Measurements from ENCODE around the gene OR4F15.

Gene OR4F15

GRCh38 chr15:101820781-101821180, 8.8 kb downstream of the OR4F15 start:
- in situ Hi-C loops (cut with MboI; ENCODE audit: low sequenced_read_pairs, unreplicated experiment), result no loop called here
- TF ChIP-seq, protein P1, sequence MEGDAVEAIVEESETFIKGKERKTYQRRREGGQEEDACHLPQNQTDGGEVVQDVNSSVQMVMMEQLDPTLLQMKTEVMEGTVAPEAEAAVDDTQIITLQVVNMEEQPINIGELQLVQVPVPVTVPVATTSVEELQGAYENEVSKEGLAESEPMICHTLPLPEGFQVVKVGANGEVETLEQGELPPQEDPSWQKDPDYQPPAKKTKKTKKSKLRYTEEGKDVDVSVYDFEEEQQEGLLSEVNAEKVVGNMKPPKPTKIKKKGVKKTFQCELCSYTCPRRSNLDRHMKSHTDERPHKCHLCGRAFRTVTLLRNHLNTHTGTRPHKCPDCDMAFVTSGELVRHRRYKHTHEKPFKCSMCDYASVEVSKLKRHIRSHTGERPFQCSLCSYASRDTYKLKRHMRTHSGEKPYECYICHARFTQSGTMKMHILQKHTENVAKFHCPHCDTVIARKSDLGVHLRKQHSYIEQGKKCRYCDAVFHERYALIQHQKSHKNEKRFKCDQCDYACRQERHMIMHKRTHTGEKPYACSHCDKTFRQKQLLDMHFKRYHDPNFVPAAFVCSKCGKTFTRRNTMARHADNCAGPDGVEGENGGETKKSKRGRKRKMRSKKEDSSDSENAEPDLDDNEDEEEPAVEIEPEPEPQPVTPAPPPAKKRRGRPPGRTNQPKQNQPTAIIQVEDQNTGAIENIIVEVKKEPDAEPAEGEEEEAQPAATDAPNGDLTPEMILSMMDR (IDR thresholded peaks at IDR 0.05; ENCODE audit: borderline replicate concordance, control extremely low read depth, extremely low read depth, insufficient read depth, missing control alignments), result no peak
- DNase-seq (ENCODE audit: low spot score), result no peak

DNA sequence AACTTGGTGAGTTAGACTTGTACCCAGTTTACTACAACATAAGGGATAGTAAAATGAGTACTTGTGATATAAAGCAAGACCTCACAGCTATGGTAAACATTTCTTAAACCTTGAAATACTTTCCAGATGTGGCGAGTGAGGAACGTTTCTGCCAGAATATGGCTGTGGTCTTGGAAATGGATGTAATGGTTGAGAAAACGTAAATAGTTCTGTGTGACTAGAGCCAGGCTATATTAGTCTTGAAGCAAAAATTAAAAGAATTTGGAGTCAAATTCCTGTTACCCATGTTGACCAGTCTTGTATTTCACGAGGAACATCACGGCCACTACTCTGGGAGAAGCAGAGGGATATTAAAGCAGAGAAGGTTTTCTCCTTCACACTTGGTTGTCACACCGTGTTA, 15.3 kb downstream of the OR4F15 start:
- DNase-seq (ENCODE audit: low spot score), result no peak
- in situ Hi-C loops (cut with MboI; ENCODE audit: low sequenced_read_pairs, unreplicated experiment), result no loop called here
- TF ChIP-seq, protein P1 (IDR thresholded peaks at IDR 0.05; ENCODE audit: borderline replicate concordance, control extremely low read depth, extremely low read depth, insufficient read depth, missing control alignments), result no peak

DNA sequence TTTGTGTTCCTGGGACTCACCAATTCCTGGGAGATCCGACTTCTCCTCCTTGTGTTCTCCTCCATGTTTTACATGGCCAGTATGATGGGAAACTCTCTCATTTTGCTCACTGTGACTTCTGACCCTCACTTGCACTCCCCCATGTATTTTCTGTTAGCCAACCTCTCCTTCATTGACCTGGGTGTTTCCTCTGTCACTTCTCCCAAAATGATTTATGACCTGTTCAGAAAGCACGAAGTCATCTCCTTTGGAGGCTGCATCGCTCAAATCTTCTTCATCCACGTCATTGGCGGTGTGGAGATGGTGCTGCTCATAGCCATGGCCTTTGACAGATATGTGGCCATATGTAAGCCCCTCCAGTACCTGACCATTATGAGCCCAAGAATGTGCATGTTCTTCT, 16.8 kb downstream of the OR4F15 start:
- no peak for DNase-seq (ENCODE audit: low spot score)
- in situ Hi-C loops (cut with MboI; ENCODE audit: low sequenced_read_pairs, unreplicated experiment), result no loop called here
- TF ChIP-seq, protein P1 (IDR thresholded peaks at IDR 0.05; ENCODE audit: borderline replicate concordance, control extremely low read depth, extremely low read depth, insufficient read depth, missing control alignments), result no peak

GRCh38 chr15:101841656-101842055, 29.7 kb downstream of the OR4F15 start:
- in situ Hi-C loops (cut with MboI; ENCODE audit: low sequenced_read_pairs, unreplicated experiment), result no loop called here
- no peak for DNase-seq (ENCODE audit: low spot score)
- TF ChIP-seq, protein P1 (IDR thresholded peaks at IDR 0.05; ENCODE audit: borderline replicate concordance, control extremely low read depth, extremely low read depth, insufficient read depth, missing control alignments), result no peak

- DNase-seq (ENCODE audit: low spot score), result no peak
- TF ChIP-seq, protein P1 (IDR thresholded peaks at IDR 0.05; ENCODE audit: borderline replicate concordance, control extremely low read depth, extremely low read depth, insufficient read depth, missing control alignments), result no peak
- in situ Hi-C loops (cut with MboI; ENCODE audit: low sequenced_read_pairs, unreplicated experiment), result no loop called here
These were observed 32.9 kb downstream of the OR4F15 start for GRCh38 chr15:101844916-101845315.

DNA sequence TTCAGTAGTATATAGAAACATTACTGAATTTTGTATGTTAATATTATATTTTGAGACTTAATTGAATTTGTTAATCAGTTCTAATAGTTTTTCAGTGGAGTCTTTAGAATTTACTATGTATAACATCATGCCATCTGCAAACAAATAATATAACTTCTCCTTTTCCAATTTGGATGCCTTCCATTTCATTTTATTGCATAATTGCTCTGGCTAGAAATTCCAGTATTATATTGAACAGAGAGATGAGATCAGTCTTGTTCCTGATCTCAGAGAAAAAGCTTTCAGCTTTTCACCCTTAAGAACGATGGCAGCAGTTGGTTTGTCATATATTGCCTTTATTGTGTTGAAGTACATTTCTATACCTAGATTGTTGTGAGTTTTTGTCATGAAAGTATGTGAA, 40.4 kb downstream of the OR4F15 start:
- no peak for DNase-seq (ENCODE audit: low spot score)
- TF ChIP-seq, protein P1 (IDR thresholded peaks at IDR 0.05; ENCODE audit: borderline replicate concordance, control extremely low read depth, extremely low read depth, insufficient read depth, missing control alignments), result no peak
- in situ Hi-C loops (cut with MboI; ENCODE audit: low sequenced_read_pairs, unreplicated experiment), result no loop called here
